Endothelial cell of umbilical vein (primary cell): ENCODE results near the gene SIVA1. TPM values are rescaled to one million over a fixed set of nuclear protein-coding genes. Genes with fewer than 3 reads are reported as not detected.

Experiments used
- BruUV-seq: library from RNA; stranded (reverse); fragments of 400-500 nt; replicated peaks from 2 replicates; lab custom pipeline; 2021; lab: Mats Ljungman, UMichigan
- CTCF ChIA-PET: fragments of 300-600, 350-600 bp; sonication (Branson Sonifier 250); formaldehyde crosslinking; loops from one replicate; lab custom pipeline; 2021; ENCODE audit warnings: antibody characterized with exemption, inconsistent platforms; lab: Charles Lee
- POLR2A ChIA-PET: fragments of 300-600, 350-600 bp; sonication (Branson Sonifier 250); formaldehyde crosslinking; loops from one replicate; lab custom pipeline; 2021; ENCODE audit warnings: antibody characterized with exemption, inconsistent platforms; lab: Charles Lee
- DNase-seq: peaks from one replicate; pipeline ENCODE4 v3.0.0-alpha.2; 2011; ENCODE audit warnings: low read depth, low spot score
- FAIRE-seq: peaks from 2 replicates; lab custom pipeline; 2011; peaks lifted over from hg19 to GRCh38; lab: Jason Lieb, UNC
- H2AFZ ChIP-seq: 2 replicates; pipeline ENCODE4 v1.6.0; 2012; ENCODE audit warnings: low read depth, low read length, control low read depth, inconsistent platforms
- H3K27ac ChIP-seq: 2 replicates; pipeline ENCODE4 v1.5.1; 2011; ENCODE audit warnings: low read depth, mild to moderate bottlenecking, control low read depth, low read length, moderate library complexity; ENCODE audit not compliant: insufficient read depth
- H3K27me3 ChIP-seq, 2 experiments: 2 replicates each; pipeline versions ENCODE4 v1.6.0 to v1.6.1; 2011; ENCODE audit warnings: low read length in 2 of 2, mixed read lengths in 1 of 2; ENCODE audit not compliant: control insufficient read depth in 2 of 2, insufficient read depth in 2 of 2
- H3K36me3 ChIP-seq, 2 experiments: 2 replicates in 1 of 2; 3 replicates in 1 of 2; pipeline ENCODE4 v1.5.1; 2011; ENCODE audit warnings: low read length in 2 of 2, mild to moderate bottlenecking in 1 of 2, moderate library complexity in 1 of 2; ENCODE audit not compliant: control insufficient read depth in 2 of 2, insufficient read depth in 2 of 2; ENCODE audit errors: extremely low read depth in 1 of 2
- H3K4me1 ChIP-seq: 3 replicates; pipeline ENCODE4 v1.5.1; 2011; ENCODE audit warnings: mild to moderate bottlenecking, low read length; ENCODE audit not compliant: control insufficient read depth, insufficient read depth; ENCODE audit errors: extremely low read depth
- H3K4me2 ChIP-seq: 2 replicates; pipeline ENCODE4 v1.6.1; 2011; ENCODE audit warnings: low read length, control low read depth, mixed read lengths; ENCODE audit not compliant: insufficient read depth
- H3K4me3 ChIP-seq, 3 experiments: fragments of 200-600 bp in 1 of 3; sonication (generic), shearing (Covaris generic) in 1 of 3; replicated peaks in 1 of 3; 2 replicates each; pipeline ENCODE4 v1.5.1; 2011 to 2016; ENCODE audit warnings: control low read depth in 3 of 3, low read length in 3 of 3, mild to moderate bottlenecking in 2 of 3, inconsistent platforms in 1 of 3, low read depth in 1 of 3, moderate library complexity in 1 of 3; ENCODE audit not compliant: insufficient read depth in 1 of 3
- H3K79me2 ChIP-seq: 2 replicates; pipeline ENCODE4 v1.6.0; 2012; ENCODE audit warnings: low read length, inconsistent platforms; ENCODE audit not compliant: control insufficient read depth, insufficient read depth
- H3K9ac ChIP-seq: replicated peaks from 2 replicates; pipeline ENCODE3; 2011; ENCODE audit warnings: low read length, control low read depth; ENCODE audit not compliant: insufficient read depth; ENCODE audit errors: extremely low read depth
- H3K9me1 ChIP-seq: replicated peaks from 3 replicates; pipeline ENCODE4 v1.6.0; 2011; ENCODE audit warnings: mild to moderate bottlenecking, low read length; ENCODE audit not compliant: control insufficient read depth, insufficient read depth; ENCODE audit errors: extremely low read depth
- H3K9me3 ChIP-seq: replicated peaks from 2 replicates; pipeline ENCODE4 v1.5.1; 2012; ENCODE audit warnings: low read length, inconsistent platforms; ENCODE audit not compliant: control insufficient read depth, insufficient read depth
- H4K20me1 ChIP-seq: replicated peaks from 2 replicates; pipeline ENCODE3; 2011; ENCODE audit warnings: mild to moderate bottlenecking, low read length; ENCODE audit not compliant: control insufficient read depth, insufficient read depth; ENCODE audit errors: extremely low read depth
- EZH2 ChIP-seq: IDR thresholded peaks from 2 replicates; pipeline ENCODE4 v1.6.1; 2012; ENCODE audit warnings: borderline replicate concordance, low read depth, mild to moderate bottlenecking, moderate library complexity, low read length, inconsistent platforms; ENCODE audit not compliant: severe bottlenecking
- FOS ChIP-seq: IDR thresholded peaks from 2 replicates; pipeline ENCODE4 v1.6.1; 2011; ENCODE audit warnings: mild to moderate bottlenecking, low read length, moderate library complexity, borderline replicate concordance; ENCODE audit not compliant: insufficient read depth
- GATA2 ChIP-seq: IDR thresholded peaks from 2 replicates; pipeline ENCODE4 v1.7.0; 2011; ENCODE audit warnings: low read depth, mild to moderate bottlenecking, moderate library complexity, mixed read lengths, low read length; ENCODE audit not compliant: insufficient read length, insufficient read depth
- JUN ChIP-seq: IDR thresholded peaks from 2 replicates; pipeline ENCODE4 v1.6.1; 2011; ENCODE audit warnings: borderline replicate concordance, low read depth; ENCODE audit not compliant: insufficient read length, insufficient read depth
- MYC ChIP-seq: IDR thresholded peaks from one replicate; pipeline ENCODE4 v1.6.1; 2011; ENCODE audit warnings: mild to moderate bottlenecking, low read depth, low read length
- POLR2A ChIP-seq: IDR thresholded peaks from 2 replicates; pipeline ENCODE4 v1.6.1; 2012; ENCODE audit warnings: low read depth, mild to moderate bottlenecking, control low read depth, low read length
- POLR2AphosphoS5 ChIP-seq: IDR thresholded peaks from 2 replicates; pipeline ENCODE4 v1.6.1; 2012; ENCODE audit warnings: low read depth, mild to moderate bottlenecking, control low read depth, low read length, moderate library complexity; ENCODE audit not compliant: insufficient read depth
- dilution Hi-C: fragments of 300-500 bp; cut with MboI; formaldehyde crosslinking; loops from one replicate; pipeline ENCODE4 v1.15.0; 2019; ENCODE audit warnings: low sequenced_read_pairs; ENCODE audit not compliant: extremely low pct_ligation_motif_present
- intact Hi-C: fragments of 100-400 bp; cut with micrococcal nuclease; formaldehyde crosslinking; loops from one replicate; pipeline ENCODE4 v1.10.0; 2022
- polyA plus RNA-seq, 4 experiments: library from polyadenylated mRNA; depleted of rRNA in 3 of 4; stranded (reverse) in 3 of 4; unstranded in 1 of 4; fragments of >200 nt; gene quantifications; 2 replicates each; pipeline versions ENCODE4 v1.2.1 to v1.2.3, GENCODE V29; 2011 to 2012; ENCODE audit warnings: missing spikeins in 1 of 4
- total RNA-seq: library from RNA; stranded (reverse); gene quantifications from 2 replicates; pipeline ENCODE4 v1.2.3, GENCODE V29; 2021
- TF ChIP-seq, protein P1 (sequence below): IDR thresholded peaks from 2 replicates; pipeline ENCODE4 v1.6.1; 2011; ENCODE audit not compliant: insufficient read depth, insufficient read length
- TF ChIP-seq, protein P2 (sequence below), 2 donors: IDR thresholded peaks; 1 replicate in 1 of 2; 2 replicates in 1 of 2; pipeline ENCODE4 v1.5.1; 2011; ENCODE audit warnings: low read length in 2 of 2, mild to moderate bottlenecking in 2 of 2, moderate library complexity in 2 of 2, control low read depth in 1 of 2, inconsistent platforms in 1 of 2, low read depth in 1 of 2; ENCODE audit not compliant: insufficient read depth in 1 of 2; ENCODE audit errors: extremely low read depth in 1 of 2

SIVA1 gene
- total and polyA plus RNA-seq, 2 donors (not counting 3 experiments of a cell fraction or from before 2014, with no cell fraction given) = 101 to 299 TPM

DNA sequence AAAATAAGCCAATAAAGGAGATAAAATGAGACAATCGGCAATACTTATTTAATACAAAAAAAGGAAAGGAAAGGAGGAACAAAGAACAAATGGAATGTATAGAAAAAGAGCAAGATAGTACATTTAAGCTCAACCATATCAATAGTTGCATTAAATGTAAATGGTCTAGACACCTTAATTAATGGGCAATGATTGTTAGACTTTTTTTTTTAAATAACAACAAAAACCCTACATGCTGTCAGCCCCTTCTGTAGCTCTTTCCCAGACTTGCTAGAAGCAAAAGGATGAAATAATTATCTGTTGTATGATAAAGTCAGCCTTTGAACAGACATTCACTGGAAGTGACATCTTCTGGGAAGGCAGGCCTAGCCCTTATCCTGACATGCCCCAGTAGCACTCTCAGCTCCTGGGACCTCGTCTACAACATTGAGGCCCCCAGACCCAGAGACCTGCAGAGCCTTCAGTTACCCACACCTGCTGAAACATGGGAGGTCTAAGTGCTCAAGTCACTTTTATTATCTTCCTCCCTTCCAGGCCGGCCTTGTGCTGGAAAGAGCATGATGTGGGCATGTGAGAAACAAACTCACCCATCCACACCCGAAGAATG is 13.4 kb downstream of the SIVA1 start:
- DNase-seq (no peak), FAIRE-seq (no peak)
- no peaks in the 10 kb centered on the region for H4K20me1 ChIP-seq
- no peak overlapping the region for H3K9ac ChIP-seq
- no peaks in the 10 kb centered on the region for H3K27me3 ChIP-seq
- no peaks in the 10 kb centered on the region for H3K9me3 ChIP-seq
- BruUV-seq = no TSS peak
- dilution Hi-C loops = no loop called here
- ChIA-PET POLR2A (interaction anchor here (0.6 kb wide), 2 partner anchors 16 to 906 kb away, joined by 5 to 9 read pairs; no protein-coding TSS in a partner anchor), CTCF (interaction anchor here (1.8 to 2.0 kb wide), 2 partner anchors 14 to 59 kb away, joined by 6 to 8 read pairs; partner anchors contain the start of gene SIVA1)
- H3K9me1 ChIP-seq = no peaks in the 10 kb centered on the region
- TF ChIP-seq GATA2 (no peak), MYC (no peak), POLR2A (no peak), FOS (no peak), EZH2 (no peak), POLR2AphosphoS5 (no peak), JUN (no peak)
- TF ChIP-seq, protein P1, sequence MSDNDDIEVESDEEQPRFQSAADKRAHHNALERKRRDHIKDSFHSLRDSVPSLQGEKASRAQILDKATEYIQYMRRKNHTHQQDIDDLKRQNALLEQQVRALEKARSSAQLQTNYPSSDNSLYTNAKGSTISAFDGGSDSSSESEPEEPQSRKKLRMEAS = no peak
- TF ChIP-seq, protein P2, sequence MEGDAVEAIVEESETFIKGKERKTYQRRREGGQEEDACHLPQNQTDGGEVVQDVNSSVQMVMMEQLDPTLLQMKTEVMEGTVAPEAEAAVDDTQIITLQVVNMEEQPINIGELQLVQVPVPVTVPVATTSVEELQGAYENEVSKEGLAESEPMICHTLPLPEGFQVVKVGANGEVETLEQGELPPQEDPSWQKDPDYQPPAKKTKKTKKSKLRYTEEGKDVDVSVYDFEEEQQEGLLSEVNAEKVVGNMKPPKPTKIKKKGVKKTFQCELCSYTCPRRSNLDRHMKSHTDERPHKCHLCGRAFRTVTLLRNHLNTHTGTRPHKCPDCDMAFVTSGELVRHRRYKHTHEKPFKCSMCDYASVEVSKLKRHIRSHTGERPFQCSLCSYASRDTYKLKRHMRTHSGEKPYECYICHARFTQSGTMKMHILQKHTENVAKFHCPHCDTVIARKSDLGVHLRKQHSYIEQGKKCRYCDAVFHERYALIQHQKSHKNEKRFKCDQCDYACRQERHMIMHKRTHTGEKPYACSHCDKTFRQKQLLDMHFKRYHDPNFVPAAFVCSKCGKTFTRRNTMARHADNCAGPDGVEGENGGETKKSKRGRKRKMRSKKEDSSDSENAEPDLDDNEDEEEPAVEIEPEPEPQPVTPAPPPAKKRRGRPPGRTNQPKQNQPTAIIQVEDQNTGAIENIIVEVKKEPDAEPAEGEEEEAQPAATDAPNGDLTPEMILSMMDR (IDR thresholded peaks at IDR 0.05; ENCODE audit: extremely low read depth in 1 of 2, insufficient read depth in 1 of 2, low read depth in 1 of 2, low read length in 2 of 2) = no peak
- no peak overlapping the region for H3K27ac ChIP-seq
- intact Hi-C loops = loop anchor here (10.0 kb wide), 1 partner anchor 208 kb away; the partner anchor contains the start of gene AHNAK2
- no peak overlapping the region for H2AFZ ChIP-seq
- H3K4me2 ChIP-seq = no peak overlapping the region
- no peak overlapping the region for H3K4me3 ChIP-seq
- H3K36me3 ChIP-seq = peaks cover 0 to 7% of the 10 kb centered on the region in 2 experiments
- no peaks in the 10 kb centered on the region for H3K4me1 ChIP-seq
- H3K79me2 ChIP-seq = no peaks in the 10 kb centered on the region
